GM19035 (cell line): ENCODE measurements around the gene RHOF.

Source experiments
- ATAC-seq: cut with Tn5 transposase; IDR thresholded peaks from one replicate; pipeline ENCODE4 v1.9.1; 2021; ENCODE audit not compliant: unreplicated experiment

Gene RHOF

DNA sequence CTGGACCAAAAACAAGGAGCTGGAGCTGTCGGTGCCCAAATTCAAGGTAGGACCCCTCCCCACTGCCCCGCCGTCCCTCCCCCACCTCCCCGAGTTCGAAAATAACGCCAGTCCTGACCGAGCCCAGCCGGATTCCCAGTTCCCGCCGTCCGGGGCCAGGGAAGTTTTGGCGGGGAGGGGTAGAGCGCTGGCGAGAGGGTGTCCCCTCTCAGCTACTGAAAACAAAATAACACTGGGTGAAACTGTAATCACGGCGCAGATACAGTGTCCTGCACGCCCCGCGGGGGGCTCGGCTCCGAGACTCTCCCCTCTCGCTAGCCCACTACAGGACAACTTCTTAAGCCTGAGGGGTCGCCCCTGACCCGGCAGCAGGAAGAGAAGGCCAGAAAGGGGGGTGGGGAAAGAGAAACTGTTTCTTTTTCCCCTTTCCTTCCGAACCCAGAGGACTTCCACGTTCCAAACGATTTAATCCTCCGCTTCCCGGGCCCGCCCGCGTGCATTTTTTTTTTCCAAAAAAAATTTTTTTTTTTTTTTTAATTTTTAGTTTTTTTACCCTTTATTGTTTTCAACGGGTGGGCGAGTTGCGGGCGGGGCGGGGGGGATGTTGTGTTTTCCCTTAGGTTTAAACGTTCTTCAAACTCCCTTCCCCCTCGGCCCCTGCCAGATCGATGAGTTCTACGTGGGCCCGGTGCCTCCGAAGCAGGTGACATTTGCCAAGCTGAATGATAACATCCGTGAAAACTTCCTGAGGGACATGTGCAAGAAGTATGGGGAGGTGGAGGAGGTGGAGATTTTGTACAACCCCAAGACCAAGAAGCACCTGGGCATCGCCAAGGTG lies 11.9 kb upstream of the RHOF start:
- no peak for ATAC-seq

DNA sequence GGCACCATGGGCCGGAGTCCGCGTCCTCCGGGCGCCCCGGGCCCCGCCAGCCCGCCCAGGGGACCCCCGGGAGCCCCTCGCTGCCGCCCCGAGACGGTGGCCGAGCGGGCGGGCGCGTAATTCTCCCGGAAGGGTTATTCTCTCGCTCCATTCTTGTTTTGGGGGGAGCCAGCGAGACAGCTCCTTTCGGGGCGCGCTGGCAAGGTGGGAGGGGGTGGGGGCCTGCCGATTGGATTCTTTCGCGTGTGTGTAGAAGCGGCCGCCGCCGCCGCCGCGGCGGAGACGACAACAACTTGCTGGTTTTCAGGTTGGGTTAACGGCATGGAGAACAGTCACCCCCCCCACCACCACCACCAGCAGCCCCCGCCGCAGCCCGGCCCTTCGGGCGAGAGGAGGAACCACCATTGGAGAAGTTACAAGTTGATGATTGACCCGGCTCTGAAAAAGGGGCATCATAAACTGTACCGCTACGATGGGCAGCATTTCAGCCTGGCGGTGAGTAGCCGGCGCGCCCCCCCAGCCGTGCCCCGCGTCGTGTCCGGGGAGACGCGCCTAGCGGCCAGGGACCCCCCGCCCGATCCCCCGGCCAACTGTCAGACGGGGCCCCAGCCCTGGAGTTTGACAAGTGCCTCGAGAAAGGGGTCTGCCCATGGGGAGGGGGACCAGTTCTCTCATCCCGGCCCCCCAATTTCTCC lies 11.1 kb upstream of the RHOF start:
- no peak for ATAC-seq

DNA sequence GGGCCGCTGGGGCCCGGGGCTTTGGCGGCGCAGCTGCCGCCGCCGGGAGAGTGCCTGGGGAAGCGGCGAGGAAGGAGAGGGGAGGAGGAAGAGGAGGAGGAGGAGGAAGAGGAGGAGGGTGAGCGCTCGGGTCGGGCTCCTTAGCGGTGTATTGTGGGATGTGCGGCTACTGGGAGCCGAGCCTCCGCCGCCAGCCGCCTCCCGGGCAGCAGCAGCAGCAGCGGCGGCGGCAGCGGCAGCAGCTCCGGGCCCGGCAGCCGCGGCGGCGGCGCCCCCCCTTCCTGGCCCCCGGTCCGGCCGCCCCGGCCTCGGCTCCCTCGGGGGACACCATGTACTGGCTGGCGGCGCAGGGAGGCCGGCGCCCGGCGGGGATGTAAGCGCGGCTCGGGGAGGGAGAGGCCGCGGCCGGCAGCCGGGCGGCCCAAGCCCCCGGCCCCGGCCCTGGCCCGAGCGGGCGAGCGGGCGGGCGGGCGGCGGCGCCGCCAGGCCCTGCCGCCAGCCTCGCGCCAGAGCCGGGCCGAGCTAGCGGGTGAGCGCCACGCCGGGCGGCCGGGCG lies 10.5 kb upstream of the RHOF start, which contains the start of gene SETD1B:
SETD1B (plus strand) TSS at position 149 of the 556 bp plus-strand sequence. CDS start 729 bp downstream, outside the sequence.
- no peak for ATAC-seq

DNA sequence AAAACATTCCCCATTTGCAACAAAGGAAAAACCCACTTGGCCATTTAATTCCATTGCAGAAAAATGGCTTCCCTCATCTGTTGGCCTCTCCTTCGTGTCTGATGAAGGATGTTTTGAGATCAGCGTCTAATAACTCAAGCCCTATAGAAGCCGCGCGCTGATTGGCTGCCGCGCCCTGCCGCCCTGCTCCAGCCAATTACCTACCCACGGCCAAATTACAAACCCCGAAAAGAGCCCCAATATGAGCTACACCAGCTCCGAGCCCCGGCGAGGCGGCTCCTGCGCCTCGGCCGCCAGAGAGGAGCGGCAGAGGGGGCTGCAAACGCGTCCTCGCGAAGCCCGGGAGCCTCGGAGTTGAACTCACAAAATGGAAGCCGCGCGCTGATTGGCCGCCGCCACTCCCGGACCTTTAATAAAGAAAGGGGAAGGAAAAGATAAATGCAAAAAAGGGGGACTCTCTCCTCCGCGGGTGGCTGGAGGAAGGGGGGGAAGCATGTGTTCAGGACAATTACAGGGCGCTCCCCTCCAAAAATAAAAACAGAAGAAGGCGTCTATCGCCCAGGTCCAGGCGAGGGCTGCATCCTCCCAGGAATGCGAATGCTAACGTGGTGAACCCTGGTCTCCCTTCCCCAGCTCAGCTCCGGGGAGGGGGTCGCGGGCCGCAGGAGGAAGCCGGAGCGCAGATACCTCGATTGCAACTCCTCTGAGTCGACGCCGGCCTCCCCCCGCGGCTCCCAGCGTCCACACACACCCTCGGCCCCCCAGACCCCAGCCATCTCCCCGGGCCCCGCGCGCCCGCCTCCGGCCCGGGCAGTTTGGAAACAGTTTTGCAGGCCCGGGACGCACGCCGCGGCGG lies 9.6 kb upstream of the RHOF start:
- ATAC-seq = peak; percentile 44

DNA sequence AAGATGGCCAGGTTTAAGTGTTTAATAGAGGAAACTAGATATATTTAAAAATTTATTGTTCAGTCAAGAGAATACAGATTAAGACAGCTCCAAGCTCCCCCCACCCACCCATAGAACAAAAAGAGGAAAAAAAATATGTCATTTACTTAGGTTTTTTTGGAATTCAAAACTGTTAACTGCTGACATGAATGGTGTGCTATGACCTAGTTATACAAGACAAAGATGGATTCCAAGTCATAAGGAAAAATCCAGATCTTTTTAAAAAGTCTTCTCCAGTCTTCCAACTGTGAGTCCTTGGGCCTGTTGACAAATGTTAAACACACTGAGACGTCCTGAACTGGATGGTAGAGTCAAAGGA lies 9.0 kb upstream of the RHOF start:
- ATAC-seq = no peak

DNA sequence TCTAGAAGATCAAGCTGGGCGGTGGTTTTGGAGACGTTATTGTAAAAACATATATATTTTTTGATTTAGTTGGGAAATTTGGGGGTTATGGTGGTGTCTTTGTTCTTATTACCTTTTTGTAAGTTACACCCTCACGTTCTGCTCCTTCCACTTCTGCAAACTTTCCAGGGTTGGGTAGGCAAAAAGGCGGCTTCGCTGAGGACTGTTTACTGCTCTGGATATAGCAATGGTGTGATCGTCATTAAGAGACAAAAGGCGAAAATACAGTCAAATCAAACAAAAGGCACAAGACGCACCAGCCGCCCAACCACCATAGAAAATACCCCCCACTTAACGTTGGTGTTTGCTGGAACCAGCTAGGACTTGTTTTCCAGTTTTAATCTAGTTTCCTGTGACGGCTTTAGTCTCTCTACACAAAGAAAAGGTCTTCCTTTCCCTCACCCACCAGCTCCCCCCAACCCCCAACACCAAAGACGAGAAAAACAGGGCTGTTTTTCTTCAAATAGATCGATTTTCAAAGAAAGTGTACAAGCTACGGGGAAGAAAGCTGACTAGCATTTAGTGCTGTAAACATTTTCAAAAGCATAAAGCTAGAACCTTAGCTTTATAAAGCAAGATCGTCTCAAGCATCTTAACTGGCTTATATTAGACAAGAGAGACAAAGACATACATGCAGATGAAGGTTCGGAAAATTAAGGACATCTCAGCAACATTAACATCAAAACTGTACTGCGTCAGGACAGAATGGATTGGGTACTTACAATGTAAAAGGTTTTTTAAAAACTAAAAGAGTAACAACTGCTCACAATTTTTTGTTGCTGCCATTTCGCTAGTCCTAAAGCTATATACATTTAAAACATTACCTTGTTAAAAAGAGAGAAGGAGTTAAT lies 8.4 kb upstream of the RHOF start:
- no peak for ATAC-seq

DNA sequence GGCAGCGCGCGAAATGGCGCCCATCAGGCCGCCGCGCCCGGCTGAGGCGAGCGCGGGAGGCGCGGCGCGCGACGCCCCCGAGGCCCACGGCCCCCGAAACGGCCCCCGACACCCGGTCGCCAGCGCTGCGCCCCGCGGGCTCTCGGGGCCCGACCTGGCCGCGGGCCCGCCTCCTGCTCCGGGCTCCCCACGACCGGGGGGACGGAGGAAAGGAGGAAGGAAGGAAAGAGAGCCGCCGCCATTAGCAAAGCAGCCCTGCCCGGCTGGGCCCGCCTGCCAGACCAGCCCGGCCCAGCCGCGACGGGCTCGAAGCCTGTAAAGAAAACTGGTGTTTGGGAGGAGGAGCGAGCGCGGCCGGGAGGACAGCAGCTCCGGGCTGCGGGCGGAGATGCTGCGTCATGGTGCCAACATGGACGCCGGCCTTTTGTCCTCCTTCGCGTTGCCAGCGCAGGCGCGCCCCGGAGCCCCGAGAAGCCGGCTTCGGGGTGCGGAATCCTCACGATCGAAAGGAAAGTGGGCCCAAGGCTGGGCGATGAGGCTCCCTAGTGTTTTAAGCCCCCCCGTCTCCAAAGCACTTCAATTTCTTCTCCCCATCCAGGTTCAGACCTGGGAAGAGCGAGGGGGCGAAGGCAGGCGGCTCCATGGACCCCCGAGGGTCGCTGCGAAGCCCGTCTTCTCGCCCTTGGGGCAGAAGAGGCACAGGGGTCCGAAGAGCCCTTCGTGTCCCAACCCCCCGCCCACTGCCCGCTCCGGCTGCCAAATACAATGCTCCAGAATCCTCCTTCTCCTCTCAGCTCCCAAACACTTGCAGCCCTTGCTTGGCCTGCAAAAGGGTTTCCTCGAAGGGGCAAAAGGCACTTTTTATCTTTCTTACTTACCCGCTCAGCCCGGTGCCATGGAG lies 7.5 kb upstream of the RHOF start:
- peak; percentile 8 for ATAC-seq

DNA sequence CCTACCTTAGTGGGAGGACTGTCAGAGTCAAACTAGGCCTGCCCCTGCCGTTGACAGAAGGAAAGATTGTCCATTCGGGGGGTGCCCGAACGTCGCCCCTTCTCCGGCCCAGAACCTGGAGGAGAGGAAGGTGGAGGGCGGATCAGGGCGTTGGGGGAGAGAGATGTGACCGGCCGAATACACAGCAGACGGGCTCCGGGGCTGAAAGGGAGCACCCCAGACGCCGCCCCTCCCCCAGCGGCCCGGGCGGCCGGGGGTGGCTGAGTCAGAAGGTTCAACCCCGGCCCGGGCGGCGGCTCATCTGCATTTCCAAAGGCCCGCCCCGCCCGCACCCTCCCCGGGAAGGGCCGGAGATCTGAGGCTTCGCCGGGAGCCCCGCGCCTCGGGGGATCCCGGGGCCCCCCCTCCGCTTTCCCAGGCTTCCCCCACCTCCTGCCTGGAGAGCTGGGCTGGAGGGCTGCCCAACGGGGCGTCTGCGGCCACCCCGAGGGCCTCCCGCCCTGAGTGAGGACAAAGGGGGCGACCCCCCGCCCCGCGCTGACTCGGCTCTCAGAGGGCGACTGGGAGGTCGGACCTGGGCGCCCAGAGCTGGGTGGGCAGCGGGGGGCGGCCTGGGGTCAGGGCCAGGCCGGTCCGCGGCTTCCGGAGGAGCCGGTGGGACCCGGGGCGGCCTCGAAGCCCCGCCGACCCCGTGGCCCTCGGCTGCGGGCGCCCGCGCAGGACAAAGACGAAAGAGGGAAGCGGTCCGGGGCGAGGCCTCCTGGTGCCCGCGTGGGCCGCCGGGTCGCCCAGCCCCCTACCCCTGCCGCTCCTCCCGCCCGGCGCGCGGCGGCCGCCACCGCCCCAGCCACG lies 6.6 kb upstream of the RHOF start:
- peak; percentile 23 for ATAC-seq

DNA sequence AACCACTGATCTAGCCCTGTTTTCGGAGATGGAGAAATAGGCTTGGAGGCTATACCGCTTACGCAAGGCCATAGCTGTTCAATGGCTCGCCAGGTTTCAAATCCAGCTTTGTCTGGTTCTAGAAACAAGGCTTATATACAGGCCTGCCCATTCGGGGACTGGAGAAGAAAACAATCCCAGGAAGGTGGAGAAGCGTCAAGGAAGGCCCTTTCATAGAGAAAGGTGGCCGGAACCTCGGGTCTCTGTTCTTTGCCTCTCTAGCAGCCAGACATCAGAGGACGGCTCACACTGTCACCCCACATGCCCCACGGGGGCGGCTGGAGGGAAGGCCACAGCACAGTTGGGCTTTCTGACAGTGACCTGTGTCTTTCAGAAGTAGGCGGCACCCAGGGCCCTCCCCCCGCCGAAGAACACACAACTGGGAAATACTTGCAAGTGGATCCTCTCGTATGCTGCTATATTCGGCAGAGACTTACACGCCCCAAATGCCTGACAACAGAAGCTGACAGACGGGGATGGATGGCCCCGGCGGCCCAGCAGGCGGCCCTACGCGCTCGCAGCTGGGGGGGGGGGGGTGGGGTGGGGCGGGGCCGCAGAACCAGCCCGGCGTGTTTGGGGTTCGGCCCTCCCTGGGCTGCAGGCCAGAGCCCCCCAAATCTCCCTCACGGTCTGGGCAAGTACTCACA lies 5.8 kb upstream of the RHOF start:
- ATAC-seq = no peak

DNA sequence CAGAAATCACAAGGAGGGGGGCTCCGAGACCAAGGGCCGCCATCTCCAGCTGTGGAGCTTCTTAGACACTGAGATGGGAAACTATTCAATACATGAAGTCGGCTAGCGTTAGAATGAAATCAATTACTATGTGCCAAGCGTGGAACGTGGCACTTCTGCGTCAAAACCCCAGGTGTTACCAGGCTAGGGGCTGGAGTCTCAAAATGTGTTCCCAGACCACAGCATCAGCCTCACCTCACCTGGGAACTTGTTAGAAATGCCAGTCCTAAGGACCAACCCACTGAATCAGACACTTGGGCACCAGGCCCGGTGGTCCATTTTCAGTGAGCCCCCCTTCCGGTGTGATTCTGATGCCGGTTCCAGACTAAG lies 5.3 kb upstream of the RHOF start:
- no peak for ATAC-seq

DNA sequence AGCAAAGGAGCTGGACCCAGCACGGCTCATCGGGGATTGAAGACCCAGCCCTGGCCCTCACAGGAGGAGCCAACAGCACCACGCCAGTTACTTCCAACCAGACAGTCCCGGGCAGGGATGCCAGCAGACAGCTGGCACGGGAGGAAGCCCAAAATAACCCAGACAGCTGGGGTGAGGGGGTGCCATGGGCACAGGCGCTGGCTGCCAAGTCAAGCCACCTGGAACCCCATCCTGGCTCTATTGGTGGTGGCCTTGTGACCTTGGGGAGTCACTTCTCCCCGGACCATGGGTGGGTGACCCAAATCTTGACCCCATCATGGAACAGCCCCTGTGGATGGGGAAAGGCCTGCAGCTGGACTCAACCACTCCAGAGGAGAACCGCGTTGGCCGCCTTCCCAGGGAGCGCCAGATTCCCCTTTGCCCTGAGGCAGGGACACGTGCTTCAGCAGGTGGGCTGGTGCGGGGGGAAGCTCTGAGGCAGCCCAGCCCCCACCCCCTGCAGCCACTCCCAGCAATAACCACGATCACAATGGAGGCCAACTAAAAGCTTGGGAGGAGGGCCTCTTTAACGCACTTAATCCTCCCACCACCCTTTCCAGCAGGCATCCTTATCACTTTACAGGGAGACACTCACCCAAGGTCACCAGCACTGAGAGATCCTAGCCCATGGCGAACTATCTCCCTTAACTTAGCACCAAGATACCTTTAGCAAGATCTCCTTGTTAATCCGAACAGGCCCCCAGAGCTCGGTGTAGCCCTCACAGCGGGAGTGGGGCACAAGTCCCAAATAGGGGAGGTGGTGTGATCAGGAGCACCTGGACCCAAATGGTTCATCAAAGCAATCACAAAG lies 4.7 kb upstream of the RHOF start:
- no peak for ATAC-seq

DNA sequence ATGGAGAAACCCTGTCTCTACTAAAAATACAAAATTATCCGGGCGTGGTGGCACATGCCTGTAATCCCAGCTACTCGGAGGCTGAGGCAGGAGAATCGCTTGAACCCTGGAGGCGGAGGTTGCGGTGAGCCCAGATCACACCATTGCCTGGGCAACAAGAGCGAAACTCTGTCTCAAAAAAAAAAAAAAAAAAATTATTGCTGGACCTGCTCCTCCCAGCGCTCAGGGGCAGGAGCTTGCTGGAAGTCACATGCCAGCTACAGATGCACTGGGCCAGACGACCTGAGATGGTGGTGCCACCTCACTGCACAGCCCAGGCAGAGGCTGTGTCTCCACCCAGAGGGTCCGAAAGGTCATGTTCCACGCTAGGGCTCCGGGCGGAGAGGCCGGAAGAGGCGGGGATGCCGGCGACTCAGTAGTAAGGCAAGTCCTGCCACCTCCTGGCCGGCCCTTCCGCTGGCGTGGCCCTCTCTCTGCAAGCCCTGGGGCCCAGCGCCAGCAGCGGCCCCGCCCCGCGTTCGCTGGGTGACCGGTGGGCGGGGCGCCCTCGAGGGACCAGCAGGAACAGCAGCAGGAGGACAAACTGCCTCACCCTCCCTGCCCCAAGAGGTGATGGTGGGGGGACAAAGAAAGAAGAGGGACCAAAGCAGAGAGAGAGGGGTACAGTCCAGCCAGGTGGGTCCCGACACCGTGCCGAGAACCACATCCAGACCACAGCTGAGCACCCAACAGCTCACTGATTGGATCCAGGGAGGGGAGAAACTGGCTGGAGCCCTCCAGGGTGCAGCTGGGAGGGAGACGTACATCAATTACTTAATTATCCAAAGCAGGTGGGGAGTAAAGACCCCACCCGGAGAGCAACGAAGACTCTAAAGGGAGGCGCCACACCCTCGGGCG lies 3.6 kb upstream of the RHOF start:
- no peak for ATAC-seq

DNA sequence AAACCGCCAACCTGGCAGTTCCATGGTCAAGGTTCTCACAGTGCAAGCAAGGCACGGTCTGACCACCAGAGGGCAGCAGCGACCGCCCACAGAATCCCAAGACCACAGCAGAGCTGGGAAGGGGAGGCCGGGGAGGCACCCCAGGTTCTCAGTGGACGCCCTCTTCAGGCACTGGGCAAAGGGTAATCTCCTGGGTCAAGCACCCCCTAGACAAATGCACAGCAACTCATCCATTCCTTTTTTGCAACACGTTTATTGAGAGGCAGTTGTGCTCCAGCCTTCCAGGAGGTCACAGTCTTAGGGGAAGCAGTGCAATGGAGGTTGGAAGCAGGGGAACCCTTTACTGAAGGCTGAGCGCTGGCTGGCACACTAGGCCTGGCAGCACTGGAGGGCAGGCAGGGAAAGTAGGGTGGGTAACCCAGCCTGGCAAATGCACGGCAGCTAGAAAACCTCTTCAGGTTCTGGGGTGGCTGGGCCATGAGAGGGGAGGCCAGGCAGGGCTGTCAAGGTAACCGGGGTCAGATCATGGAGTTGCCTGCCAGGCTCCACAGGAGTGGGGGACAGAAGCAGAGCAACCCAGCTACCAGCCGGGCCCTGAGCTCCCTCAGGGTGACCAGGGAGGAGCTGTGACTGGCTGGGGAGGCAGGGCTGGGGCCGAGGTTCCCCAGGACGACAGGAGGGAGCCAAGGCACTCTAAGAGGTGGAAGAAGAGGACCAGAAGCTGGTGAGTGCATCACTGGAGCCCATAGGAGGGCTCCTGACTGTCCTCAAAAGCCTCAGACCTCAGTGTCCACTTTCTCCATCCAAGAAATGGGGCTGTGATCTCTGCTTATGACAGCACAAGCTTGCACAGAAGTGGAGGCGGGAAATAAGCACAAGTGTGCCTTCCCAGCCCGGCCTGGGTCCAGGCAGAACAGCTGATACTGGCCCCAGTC lies 1.8 kb upstream of the RHOF start:
- no peak for ATAC-seq

DNA sequence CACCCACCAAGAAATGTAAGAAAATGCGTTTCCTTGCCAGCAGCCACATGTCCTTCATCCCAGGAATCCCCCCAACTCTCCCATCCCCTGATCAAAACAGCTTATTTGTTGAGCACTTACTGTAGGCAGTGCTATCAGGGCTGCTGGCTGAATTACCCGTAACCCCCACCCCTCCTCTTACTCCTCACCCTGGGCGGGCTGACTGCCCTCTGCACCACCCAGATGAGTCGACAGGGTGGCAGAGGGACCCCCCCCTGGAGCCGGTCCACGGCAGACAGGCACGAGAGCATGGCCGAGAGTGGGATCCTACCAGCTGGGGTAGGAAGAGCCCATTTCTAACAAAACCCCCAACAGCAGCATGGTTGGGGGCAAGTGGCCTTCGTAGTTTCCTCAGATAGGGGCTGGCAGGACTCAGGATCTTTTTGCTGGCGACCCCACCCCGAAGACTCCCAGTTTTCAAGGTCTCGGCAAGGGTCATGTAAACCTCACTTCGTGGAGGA lies 1.1 kb upstream of the RHOF start:
- ATAC-seq = no peak
